Activated naive CD8-positive, alpha-beta T cell (primary cell): ENCODE measurements around the gene PPP3R1.
A peak's percentile ranks its signal among the peaks of the same experiment; 100 is the strongest.

ENCODE experiments used
- H3K27ac Mint-ChIP-seq: one replicate; pipeline ENCODE4 v1.8.0; 2021; ENCODE audit warnings: mixed read lengths
- H3K27me3 Mint-ChIP-seq: one replicate; pipeline ENCODE4 v1.8.0; 2021; ENCODE audit warnings: mixed read lengths
- H3K36me3 Mint-ChIP-seq: one replicate; pipeline ENCODE4 v1.8.0; 2021; ENCODE audit warnings: mixed read lengths
- H3K4me1 Mint-ChIP-seq: one replicate; pipeline ENCODE4 v1.8.0; 2021; ENCODE audit warnings: low read depth, mixed read lengths
- H3K4me3 Mint-ChIP-seq: one replicate; pipeline ENCODE4 v1.8.0; 2021; ENCODE audit warnings: mild to moderate bottlenecking, mixed read lengths
- H3K9me3 Mint-ChIP-seq: one replicate; pipeline ENCODE4 v1.8.0; 2021; ENCODE audit warnings: low read depth, mixed read lengths

The PPP3R1 gene

GRCh38 chr2:68279691-68280090 lies 27.4 kb upstream of the PPP3R1 start:
- H3K27ac Mint-ChIP-seq: no peak overlapping the region
- H3K27me3 Mint-ChIP-seq: peaks cover 6% of the 10 kb centered on the region
- no peak overlapping the region for H3K4me3 Mint-ChIP-seq
- H3K36me3 Mint-ChIP-seq: no peaks in the 10 kb centered on the region
- H3K4me1 Mint-ChIP-seq: peaks cover 1% of the 10 kb centered on the region
- H3K9me3 Mint-ChIP-seq: no peaks in the 10 kb centered on the region

- peaks cover 10% of the 10 kb centered on the region for H3K27me3 Mint-ChIP-seq
- H3K4me3 Mint-ChIP-seq: no peak overlapping the region
- H3K36me3 Mint-ChIP-seq: no peaks in the 10 kb centered on the region
- no peaks in the 10 kb centered on the region for H3K9me3 Mint-ChIP-seq
- H3K4me1 Mint-ChIP-seq: peaks cover 1% of the 10 kb centered on the region
- no peak overlapping the region for H3K27ac Mint-ChIP-seq
Observed at GRCh38 chr2:68278169-68278568, 25.8 kb upstream of the PPP3R1 start.

DNA sequence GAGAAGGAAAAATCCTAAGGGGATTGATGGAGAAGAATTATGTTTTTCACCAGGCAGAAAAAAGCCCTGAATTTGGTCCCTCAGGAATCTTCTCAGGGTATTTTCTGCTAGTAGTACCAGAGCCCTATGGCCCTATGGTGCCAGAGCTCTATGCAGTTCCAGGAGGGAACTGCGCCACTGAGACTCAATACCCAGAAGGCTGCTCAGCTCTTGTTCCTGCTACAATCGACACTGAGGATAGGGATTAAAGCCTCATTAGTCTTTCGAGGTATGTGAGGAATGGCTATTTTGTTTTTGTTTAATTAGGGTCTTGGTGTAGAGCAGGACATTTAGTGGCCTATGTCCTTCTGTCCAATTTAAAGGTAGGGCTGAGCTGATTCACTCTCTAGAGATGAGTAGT lies 21.7 kb upstream of the PPP3R1 start:
- Mint-ChIP-seq H3K4me3 (no peak overlapping the region), H3K27me3 (peaks cover 9% of the 10 kb centered on the region), H3K9me3 (no peaks in the 10 kb centered on the region), H3K36me3 (no peaks in the 10 kb centered on the region), H3K27ac (no peak overlapping the region), H3K4me1 (no peaks in the 10 kb centered on the region)

DNA sequence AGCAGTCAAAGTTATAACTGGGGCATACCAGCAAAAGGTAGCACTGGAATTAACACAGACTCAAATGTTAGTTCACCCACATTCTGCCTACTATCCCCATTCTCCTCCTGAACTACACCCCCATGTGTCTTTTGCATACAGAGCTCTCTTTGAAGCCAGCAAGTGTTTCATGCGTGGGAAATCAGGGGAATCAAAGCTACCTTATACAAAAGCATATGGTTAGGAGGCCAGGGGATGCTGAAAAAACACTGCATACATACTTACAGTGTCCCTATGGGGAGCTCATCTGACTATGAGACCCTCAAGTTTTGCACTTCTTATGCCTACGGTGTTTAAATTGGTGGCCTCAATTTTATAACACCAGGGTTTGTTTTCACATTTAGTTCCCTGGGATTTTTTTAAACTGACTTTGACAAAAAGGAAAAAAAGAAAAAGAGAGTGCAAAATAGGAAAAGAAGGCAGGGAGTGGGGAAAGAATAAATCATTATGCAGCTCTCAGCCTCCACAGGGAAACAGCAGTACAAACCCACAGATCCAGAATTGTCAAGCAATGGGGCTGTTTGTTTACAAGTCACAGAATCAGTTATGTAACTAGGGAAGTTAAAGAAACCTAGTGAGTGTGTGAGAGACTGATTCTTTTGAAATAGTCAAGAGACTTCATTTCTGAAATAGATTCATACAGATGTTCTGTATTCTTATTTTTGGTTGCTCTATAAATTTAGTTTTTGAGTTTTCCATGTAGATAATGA lies 20.1 kb upstream of the PPP3R1 start:
- no peaks in the 10 kb centered on the region for H3K4me1 Mint-ChIP-seq
- H3K27me3 Mint-ChIP-seq: peaks cover 4% of the 10 kb centered on the region
- no peaks in the 10 kb centered on the region for H3K9me3 Mint-ChIP-seq
- H3K4me3 Mint-ChIP-seq: no peak overlapping the region
- no peaks in the 10 kb centered on the region for H3K36me3 Mint-ChIP-seq
- no peak overlapping the region for H3K27ac Mint-ChIP-seq

DNA sequence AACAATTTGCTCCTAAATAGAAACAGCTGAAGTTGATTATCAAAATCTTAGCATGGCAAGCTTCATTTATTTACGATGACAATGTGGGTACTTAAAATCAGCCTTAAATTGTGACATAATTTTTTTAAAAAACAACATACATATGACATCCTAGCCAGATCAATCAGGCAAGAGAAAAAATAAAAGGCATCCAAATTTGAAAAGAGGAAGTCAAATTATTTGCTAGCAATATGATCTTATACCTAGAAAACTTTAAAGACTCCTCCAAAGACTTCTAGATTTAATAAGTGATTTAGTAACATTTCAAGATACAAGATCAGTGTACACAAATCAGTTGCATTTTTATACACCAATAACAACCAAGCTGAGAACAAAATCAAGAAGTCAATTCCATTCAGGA lies 14.3 kb upstream of the PPP3R1 start:
- Mint-ChIP-seq H3K36me3 (no peaks in the 10 kb centered on the region), H3K27me3 (no peaks in the 10 kb centered on the region), H3K4me1 (no peaks in the 10 kb centered on the region), H3K9me3 (no peaks in the 10 kb centered on the region), H3K27ac (no peak overlapping the region), H3K4me3 (no peak overlapping the region)

GRCh38 chr2:68263632-68264031 lies 11.3 kb upstream of the PPP3R1 start:
- Mint-ChIP-seq H3K27ac (no peak overlapping the region), H3K4me3 (no peak overlapping the region), H3K4me1 (no peaks in the 10 kb centered on the region), H3K9me3 (no peaks in the 10 kb centered on the region), H3K27me3 (no peaks in the 10 kb centered on the region), H3K36me3 (no peaks in the 10 kb centered on the region)

DNA sequence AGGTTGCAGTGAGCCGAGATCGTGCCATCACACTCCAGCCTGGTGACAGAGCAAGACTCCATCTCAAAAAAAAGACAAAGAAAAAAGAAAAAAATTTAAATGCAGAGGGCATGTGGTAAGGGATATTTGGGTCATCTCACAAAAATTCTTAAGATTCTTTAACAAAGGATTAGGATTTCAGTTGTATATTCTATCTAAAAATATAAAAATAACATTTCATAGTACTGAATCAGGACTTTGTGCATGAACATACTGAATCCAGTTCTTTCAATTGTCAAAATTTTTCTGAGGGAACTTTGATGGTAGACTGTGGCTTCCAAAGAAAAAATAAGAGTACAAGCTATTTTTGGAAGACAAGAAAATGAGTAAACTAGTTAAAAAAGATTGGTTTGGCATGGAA lies 6.5 kb upstream of the PPP3R1 start:
- H3K4me1 Mint-ChIP-seq: peaks cover 25% of the 10 kb centered on the region
- no peak overlapping the region for H3K27ac Mint-ChIP-seq
- H3K4me3 Mint-ChIP-seq: no peak overlapping the region
- H3K9me3 Mint-ChIP-seq: no peaks in the 10 kb centered on the region
- no peaks in the 10 kb centered on the region for H3K27me3 Mint-ChIP-seq
- no peaks in the 10 kb centered on the region for H3K36me3 Mint-ChIP-seq

DNA sequence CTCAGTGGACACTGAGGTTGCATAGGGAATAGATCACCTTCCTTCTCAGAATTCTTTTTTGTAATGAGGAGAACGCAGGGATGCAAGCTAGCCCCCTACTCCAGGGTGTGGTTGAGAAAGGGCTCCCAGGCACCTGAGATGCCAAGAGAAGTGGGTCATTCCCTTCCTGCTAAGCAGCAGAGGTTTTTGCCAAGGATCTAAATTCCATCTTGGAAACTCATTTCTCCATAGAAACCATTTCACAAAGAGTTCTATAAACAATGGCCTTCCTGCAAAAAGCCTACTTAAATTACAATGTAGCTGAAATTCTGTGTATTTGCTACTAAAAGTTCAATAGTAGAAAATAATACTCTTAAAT lies 3.7 kb upstream of the PPP3R1 start:
- H3K9me3 Mint-ChIP-seq: no peaks in the 10 kb centered on the region
- no peaks in the 10 kb centered on the region for H3K36me3 Mint-ChIP-seq
- H3K4me1 Mint-ChIP-seq: peaks cover 29% of the 10 kb centered on the region
- H3K4me3 Mint-ChIP-seq: no peak overlapping the region
- H3K27me3 Mint-ChIP-seq: no peaks in the 10 kb centered on the region
- no peak overlapping the region for H3K27ac Mint-ChIP-seq

- Mint-ChIP-seq H3K4me1 (peaks cover 41% of the 10 kb centered on the region), H3K27ac (peak overlapping the region; percentile 98)
Observed at GRCh38 chr2:68253219-68254068, 1.1 kb upstream of the PPP3R1 start.

GRCh38 chr2:68251855-68252399 lies 405 bp downstream of the PPP3R1 start:
- H3K36me3 Mint-ChIP-seq: no peaks in the 10 kb centered on the region
- peak overlapping the region; percentile 91 for H3K27ac Mint-ChIP-seq
- H3K9me3 Mint-ChIP-seq: no peaks in the 10 kb centered on the region
- peaks cover 40% of the 10 kb centered on the region for H3K4me1 Mint-ChIP-seq
- H3K27me3 Mint-ChIP-seq: no peaks in the 10 kb centered on the region
- peak overlapping the region; percentile 85 for H3K4me3 Mint-ChIP-seq

More at GRCh38 chr2:68253219-68254068, 1.1 kb upstream of the PPP3R1 start:
- Mint-ChIP-seq H3K9me3 (no peaks in the 10 kb centered on the region), H3K4me3 (peak overlapping the region; percentile 96), H3K27me3 (no peaks in the 10 kb centered on the region), H3K36me3 (no peaks in the 10 kb centered on the region)

- H3K36me3 Mint-ChIP-seq: no peaks in the 10 kb centered on the region
- no peak overlapping the region for H3K4me3 Mint-ChIP-seq
- no peaks in the 10 kb centered on the region for H3K27me3 Mint-ChIP-seq
- H3K4me1 Mint-ChIP-seq: peaks cover 37% of the 10 kb centered on the region
- no peak overlapping the region for H3K27ac Mint-ChIP-seq
- H3K9me3 Mint-ChIP-seq: no peaks in the 10 kb centered on the region
Observed at GRCh38 chr2:68251187-68251854, 1.0 kb downstream of the PPP3R1 start.

GRCh38 chr2:68250652-68251186 lies 1.6 kb downstream of the PPP3R1 start:
- Mint-ChIP-seq H3K27ac (no peak overlapping the region), H3K36me3 (no peaks in the 10 kb centered on the region), H3K4me1 (peaks cover 32% of the 10 kb centered on the region), H3K4me3 (no peak overlapping the region), H3K9me3 (no peaks in the 10 kb centered on the region), H3K27me3 (no peaks in the 10 kb centered on the region)

GRCh38 chr2:68250196-68250595 lies 2.1 kb downstream of the PPP3R1 start:
- Mint-ChIP-seq H3K27me3 (no peaks in the 10 kb centered on the region), H3K4me1 (peaks cover 28% of the 10 kb centered on the region), H3K36me3 (no peaks in the 10 kb centered on the region), H3K9me3 (no peaks in the 10 kb centered on the region), H3K4me3 (no peak overlapping the region), H3K27ac (no peak overlapping the region)

GRCh38 chr2:68248806-68249205 lies 3.5 kb downstream of the PPP3R1 start:
- Mint-ChIP-seq H3K4me3 (no peak overlapping the region), H3K36me3 (no peaks in the 10 kb centered on the region), H3K27ac (no peak overlapping the region), H3K4me1 (peaks cover 15% of the 10 kb centered on the region), H3K27me3 (no peaks in the 10 kb centered on the region), H3K9me3 (no peaks in the 10 kb centered on the region)

- Mint-ChIP-seq H3K36me3 (no peaks in the 10 kb centered on the region), H3K4me1 (peaks cover 12% of the 10 kb centered on the region), H3K27me3 (no peaks in the 10 kb centered on the region), H3K27ac (no peak overlapping the region), H3K9me3 (no peaks in the 10 kb centered on the region), H3K4me3 (no peak overlapping the region)
Observed at GRCh38 chr2:68248361-68248760, 4.0 kb downstream of the PPP3R1 start.
